Cardiac fibroblast (primary cell): ENCODE results near the gene PCBD2.
A peak's percentile ranks its signal among the peaks of the same experiment; 100 is the strongest.
"Not testable (repeated sequence)": the region's sequence is repeated elsewhere in the genome, so short reads cannot be mapped to it uniquely, and the experiment has no call there.

Experiments
- DNase-seq, 2 donors: peaks; one replicate each; pipeline versions ENCODE4 v3.0.0 to v3.0.0-alpha.2; 2010; ENCODE audit warnings: low read depth in 2 of 2
- H3K4me3 ChIP-seq, 2 donors: replicated peaks in 1 of 2; 1 replicate in 1 of 2; 2 replicates in 1 of 2; pipeline ENCODE4 v1.5.1; 2011; ENCODE audit warnings: low read depth in 2 of 2, low read length in 2 of 2, mild to moderate bottlenecking in 2 of 2, moderate library complexity in 1 of 2
- CTCF ChIP-seq: IDR thresholded peaks from one replicate; pipeline ENCODE4 v1.5.1; 2011; ENCODE audit warnings: low read depth, mild to moderate bottlenecking, low read length, inconsistent platforms

PCBD2 gene

DNA sequence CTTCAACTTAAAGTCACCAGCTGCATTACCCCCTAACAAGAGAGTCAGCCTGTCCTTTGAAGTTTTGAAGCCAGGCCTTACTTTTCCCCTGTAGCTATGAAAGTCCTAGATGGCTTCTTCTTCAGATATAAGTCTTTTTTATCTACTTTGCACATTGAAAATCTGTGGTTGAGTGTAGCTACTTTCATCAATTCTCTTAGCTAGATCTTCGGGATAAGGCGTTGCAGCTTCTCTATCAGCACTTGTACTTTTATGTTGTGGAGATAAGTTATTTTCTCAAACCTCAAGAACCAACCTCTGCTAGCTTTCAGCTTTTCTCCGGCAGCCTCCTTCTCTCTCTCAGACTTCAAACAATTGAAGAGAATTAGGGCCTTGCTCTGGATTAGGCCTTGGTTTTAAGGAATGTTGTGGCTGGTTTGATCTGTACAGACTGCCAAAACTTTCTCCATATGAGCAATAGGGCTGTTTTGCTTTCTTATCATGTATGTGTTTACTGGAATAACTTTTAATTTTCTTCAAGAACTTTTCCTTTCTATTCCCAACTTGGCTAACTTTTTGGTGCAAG is 84.4 kb downstream of the PCBD2 start:
- no peak overlapping the region for H3K4me3 ChIP-seq
- no peak for TF ChIP-seq CTCF

GRCh38 chr5:134990183-134990582 is 85.3 kb downstream of the PCBD2 start:
- DNase-seq = not testable (repeated sequence)

More for the DNA sequence above, 84.4 kb downstream of the PCBD2 start:
- DNase-seq = peak; percentile 5 to 46

GRCh38 chr5:134992148-134992547 is 87.2 kb downstream of the PCBD2 start:
- no peak for DNase-seq
- H3K4me3 ChIP-seq = no peak overlapping the region
- TF ChIP-seq CTCF = no peak

More at GRCh38 chr5:134990183-134990582, 85.3 kb downstream of the PCBD2 start:
- H3K4me3 ChIP-seq = not testable (repeated sequence)

GRCh38 chr5:134993161-134993560 is 88.2 kb downstream of the PCBD2 start:
- DNase-seq = no peak
- no peak for TF ChIP-seq CTCF
- H3K4me3 ChIP-seq = no peak overlapping the region

DNA sequence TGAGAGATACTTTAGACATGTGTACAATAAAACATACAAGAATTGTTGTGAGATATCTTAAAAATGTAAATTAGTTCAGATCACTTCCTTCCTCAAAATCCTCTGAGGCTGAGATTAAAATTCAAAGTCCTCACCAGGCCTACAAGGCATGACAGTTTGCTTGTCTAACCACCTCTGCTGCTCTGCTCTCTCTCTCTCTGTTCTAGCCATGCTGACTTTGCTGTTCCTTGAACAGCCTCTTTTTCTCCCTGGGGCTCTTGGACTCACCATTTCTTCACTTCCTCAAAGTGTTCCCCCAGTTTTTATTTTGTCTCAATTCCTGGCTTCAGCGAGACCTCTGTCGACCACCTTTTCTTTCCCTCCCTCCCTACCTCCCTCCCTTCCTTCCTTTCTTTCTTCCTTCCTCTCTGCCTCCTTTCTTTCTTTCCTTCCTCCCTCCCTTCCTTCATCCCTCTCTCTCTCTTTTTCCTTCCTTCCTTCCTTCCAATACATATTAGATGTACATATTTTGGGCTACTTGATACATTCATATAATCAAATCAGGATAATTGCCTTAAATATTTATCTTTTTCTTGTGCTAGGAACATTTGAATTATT is 89.7 kb downstream of the PCBD2 start:
- no peak overlapping the region for H3K4me3 ChIP-seq
- DNase-seq = no peak

GRCh38 chr5:134995850-134996402 is 91.0 kb downstream of the PCBD2 start:
- no peak overlapping the region for H3K4me3 ChIP-seq
- TF ChIP-seq CTCF = no peak
- no peak for DNase-seq

More for the DNA sequence above, 89.7 kb downstream of the PCBD2 start:
- TF ChIP-seq CTCF = no peak

DNA sequence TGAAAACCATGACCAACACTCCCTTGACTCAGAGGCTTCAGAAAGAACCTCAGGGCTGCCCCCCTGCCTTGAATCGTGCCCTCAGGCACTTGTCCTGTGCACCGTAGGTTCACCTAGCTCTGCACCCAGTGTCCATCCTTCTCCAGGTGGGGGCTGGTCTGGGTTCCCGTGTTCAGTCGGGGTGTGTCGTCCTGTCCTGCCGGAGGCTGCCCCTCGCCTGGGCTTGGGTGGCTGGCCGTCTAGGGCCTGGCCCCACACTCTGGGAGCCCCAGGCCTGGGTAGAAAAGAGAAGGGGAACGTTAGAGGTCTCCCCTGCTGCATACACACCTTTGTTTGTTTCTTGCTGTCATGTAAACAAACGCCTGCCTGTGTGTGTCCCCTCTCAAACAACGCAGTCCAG is 92.1 kb downstream of the PCBD2 start:
- H3K4me3 ChIP-seq = no peak overlapping the region
- DNase-seq = no peak
- TF ChIP-seq CTCF = no peak

GRCh38 chr5:134998068-134998467 is 93.1 kb downstream of the PCBD2 start:
- not testable (repeated sequence) for DNase-seq, H3K4me3 ChIP-seq
